Colonic mucosa (tissue), 4 donors: ENCODE results near the gene MRPS23. TPM values are rescaled to one million over a fixed set of nuclear protein-coding genes. Genes with fewer than 3 reads are reported as not detected.

Source experiments
- DNase-seq: peaks from one replicate; pipeline ENCODE4 v3.0.0-alpha.2; 2020
- H3K27ac ChIP-seq: fragments of 200-600 bp; one replicate; pipeline ENCODE4 v1.8.0; 2021
- H3K27me3 ChIP-seq: fragments of 200-600 bp; one replicate; pipeline ENCODE4 v1.8.0; 2021
- H3K36me3 ChIP-seq: fragments of 200-600 bp; one replicate; pipeline ENCODE4 v1.8.0; 2021
- H3K4me1 ChIP-seq: fragments of 200-600 bp; one replicate; pipeline ENCODE4 v1.8.0; 2021; ENCODE audit warnings: mild to moderate bottlenecking
- H3K4me3 ChIP-seq: fragments of 200-600 bp; one replicate; pipeline ENCODE4 v1.8.0; 2021
- H3K9ac ChIP-seq, 2 donors: one replicate each; pipeline ENCODE4 v1.7.0; 2013; ENCODE audit warnings: control low read depth in 2 of 2, low read depth in 2 of 2, low read length in 2 of 2
- H3K9me3 ChIP-seq: fragments of 200-600 bp; one replicate; pipeline ENCODE4 v1.8.0; 2021
- CTCF ChIP-seq: fragments of 200-600 bp; IDR thresholded peaks from one replicate; pipeline ENCODE4 v1.8.0; 2022; ENCODE audit warnings: antibody characterized with exemption, mild to moderate bottlenecking
- intact Hi-C: fragments of 100-400 bp; cut with DNase I; formaldehyde crosslinking; loops from one replicate; pipeline ENCODE4 v1.14.1; 2022
- total RNA-seq, 2 donors: library from RNA; stranded (reverse); fragmentation: NEBNext Ultra II Directional in 1 of 2; extraction: Animal tissue kit (Norgen Biotek cat#: 25700) in 1 of 2; gene quantifications; one replicate each; pipeline ENCODE4 v1.2.1, GENCODE V29; 2021
- donor health status: healthy.
- donor health status: DM: no; HTN: no; CAD: no.
- donor health status: DM: no; HTN: no; CAD: no.

Gene MRPS23
- total RNA-seq, 2 donors from 2014 or later = 19.3 to 43.6 TPM

DNA sequence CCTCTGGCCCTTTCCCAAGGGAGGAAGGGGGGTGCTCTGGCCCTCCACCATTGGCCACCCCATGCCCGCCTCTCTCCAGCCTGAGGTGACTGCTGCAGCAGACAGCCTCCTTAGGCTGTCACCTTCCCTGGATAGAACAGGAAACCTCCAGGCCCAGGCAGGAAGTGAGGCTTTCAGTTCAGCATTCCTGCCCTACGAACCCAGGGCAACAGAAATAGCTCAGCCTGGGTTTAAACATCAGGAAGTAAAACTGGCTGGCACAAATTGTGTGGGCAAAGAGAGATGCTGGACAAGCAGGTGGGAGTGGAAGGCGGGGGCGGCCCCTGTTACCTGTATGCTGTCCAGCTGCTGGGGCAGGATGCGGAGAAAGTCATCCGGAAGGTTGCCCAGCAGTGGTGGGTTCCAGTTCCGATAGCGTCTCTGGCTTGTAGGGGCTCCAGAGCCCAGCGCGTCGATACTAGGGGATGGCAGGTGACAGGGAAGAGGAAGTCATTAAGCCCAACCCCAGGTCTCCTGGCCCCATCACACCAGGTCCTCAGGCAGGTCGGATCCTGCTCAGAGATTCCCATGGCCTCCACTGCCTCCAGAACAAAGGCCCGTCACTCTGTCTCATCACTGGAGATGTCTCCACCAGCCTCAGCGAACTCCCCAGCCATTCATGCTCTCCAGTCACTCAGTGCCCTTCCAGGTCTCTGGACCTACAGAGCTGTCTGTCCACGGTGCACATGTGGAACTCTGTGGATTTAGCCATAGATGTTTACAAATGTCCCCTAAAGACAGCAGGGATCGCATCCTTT lies 23.6 kb upstream of the MRPS23 start:
- TF ChIP-seq CTCF = no peak
- H3K9me3 ChIP-seq = no peaks in the 10 kb centered on the region
- peaks cover 8% of the 10 kb centered on the region for H3K4me1 ChIP-seq
- no peak overlapping the region for H3K27ac ChIP-seq
- intact Hi-C loops = no loop called here
- DNase-seq = no peak
- H3K4me3 ChIP-seq = no peak overlapping the region
- H3K36me3 ChIP-seq = no peaks in the 10 kb centered on the region
- H3K9ac ChIP-seq = no peak overlapping the region
- H3K27me3 ChIP-seq = no peaks in the 10 kb centered on the region

GRCh38 chr17:57872536-57872935 lies 22.7 kb upstream of the MRPS23 start:
- H3K27ac ChIP-seq = no peak overlapping the region
- DNase-seq = no peak
- no peak overlapping the region for H3K4me3 ChIP-seq
- H3K27me3 ChIP-seq = no peaks in the 10 kb centered on the region
- no peaks in the 10 kb centered on the region for H3K9me3 ChIP-seq
- H3K4me1 ChIP-seq = peaks cover 11% of the 10 kb centered on the region
- no peaks in the 10 kb centered on the region for H3K36me3 ChIP-seq
- TF ChIP-seq CTCF = no peak
- intact Hi-C loops = no loop called here
- no peak overlapping the region for H3K9ac ChIP-seq

GRCh38 chr17:57871863-57872262 lies 22.0 kb upstream of the MRPS23 start:
- TF ChIP-seq CTCF = no peak
- Histone ChIP-seq H3K27me3 (no peaks in the 10 kb centered on the region), H3K4me1 (peaks cover 11% of the 10 kb centered on the region), H3K36me3 (no peaks in the 10 kb centered on the region), H3K9ac (no peak overlapping the region), H3K4me3 (no peak overlapping the region), H3K27ac (no peak overlapping the region), H3K9me3 (no peaks in the 10 kb centered on the region)
- intact Hi-C loops = no loop called here
- DNase-seq = no peak

DNA sequence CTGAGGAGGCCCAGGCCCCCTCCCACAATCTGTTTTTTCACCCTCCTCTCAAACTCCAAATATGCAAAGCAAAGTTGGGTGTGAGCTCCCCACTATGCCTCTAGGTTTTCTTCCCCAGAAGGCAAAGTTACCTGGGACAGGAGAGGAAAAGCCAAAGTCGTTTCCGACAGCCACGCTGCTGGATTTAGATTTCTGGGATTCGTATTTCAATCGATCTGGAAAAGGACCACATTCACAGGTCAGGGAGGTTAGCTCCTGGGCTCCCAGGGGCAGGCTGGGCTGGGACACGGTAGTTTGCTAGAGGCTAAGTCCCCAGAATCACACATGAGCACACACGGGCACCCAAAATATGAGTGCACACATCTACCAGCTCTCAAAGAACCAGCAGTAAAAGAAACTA lies 21.3 kb upstream of the MRPS23 start:
- intact Hi-C loops = no loop called here
- no peaks in the 10 kb centered on the region for H3K9me3 ChIP-seq
- TF ChIP-seq CTCF = no peak
- H3K4me3 ChIP-seq = no peak overlapping the region
- no peaks in the 10 kb centered on the region for H3K36me3 ChIP-seq
- DNase-seq = no peak
- H3K4me1 ChIP-seq = peaks cover 11% of the 10 kb centered on the region
- H3K27me3 ChIP-seq = no peaks in the 10 kb centered on the region
- no peak overlapping the region for H3K27ac ChIP-seq
- no peak overlapping the region for H3K9ac ChIP-seq

DNA sequence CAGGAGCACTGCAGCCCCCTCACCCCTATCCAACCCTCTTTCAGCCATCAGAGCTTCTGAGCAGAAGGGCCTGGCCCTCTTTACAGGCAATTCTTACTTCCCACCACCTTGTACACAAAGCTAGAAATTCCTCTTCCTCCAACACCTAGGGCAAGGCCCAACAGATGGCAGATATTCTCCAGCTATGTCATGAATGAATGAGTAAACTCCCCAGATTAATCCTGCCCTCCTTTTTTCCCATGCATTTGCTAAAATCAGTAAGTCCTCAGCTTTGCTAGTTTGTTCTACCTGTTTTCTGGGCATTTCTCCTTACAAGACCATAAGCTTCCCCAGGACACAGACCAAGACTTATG lies 20.4 kb upstream of the MRPS23 start:
- no peak for DNase-seq
- TF ChIP-seq CTCF = no peak
- no peak overlapping the region for H3K4me3 ChIP-seq
- no peaks in the 10 kb centered on the region for H3K9me3 ChIP-seq
- H3K4me1 ChIP-seq = peaks cover 11% of the 10 kb centered on the region
- H3K9ac ChIP-seq = no peak overlapping the region
- intact Hi-C loops = no loop called here
- H3K36me3 ChIP-seq = no peaks in the 10 kb centered on the region
- no peak overlapping the region for H3K27ac ChIP-seq
- H3K27me3 ChIP-seq = no peaks in the 10 kb centered on the region
